DMS 273 (cell line): ENCODE results near the gene SUSD3.

Experiments used
- DNase-seq: peaks from one replicate; lab custom pipeline; 2025; ENCODE audit not compliant: unreplicated experiment; lab: John Stamatoyannopoulos, UW

Gene SUSD3

GRCh38 chr9:93051680-93052089, 6.8 kb upstream of the SUSD3 start:
- DNase-seq = no peak

- peak; percentile 23 for DNase-seq
Measured at GRCh38 chr9:93052791-93053540, 5.5 kb upstream of the SUSD3 start.

- peak; percentile 60 for DNase-seq
Measured at GRCh38 chr9:93053781-93054331, 4.6 kb upstream of the SUSD3 start.

GRCh38 chr9:93054758-93055704, 3.5 kb upstream of the SUSD3 start:
- peak; percentile 42 for DNase-seq

GRCh38 chr9:93057042-93057702, 1.3 kb upstream of the SUSD3 start:
- peak; percentile 32 for DNase-seq

- peak; percentile 23 for DNase-seq
Measured at GRCh38 chr9:93057703-93058354, 672 bp upstream of the SUSD3 start.

GRCh38 chr9:93059011-93059714, 662 bp downstream of the SUSD3 start:
- DNase-seq = peak; percentile 11

GRCh38 chr9:93059715-93060578, 1.4 kb downstream of the SUSD3 start:
- no peak for DNase-seq

- no peak for DNase-seq
Measured at GRCh38 chr9:93060746-93061259, 2.3 kb downstream of the SUSD3 start.

- no peak for DNase-seq
Measured at GRCh38 chr9:93061260-93061751, 2.8 kb downstream of the SUSD3 start.

- peak; percentile 72 for DNase-seq
Measured at GRCh38 chr9:93061791-93062763, 3.6 kb downstream of the SUSD3 start.

- DNase-seq = peak; percentile 31
Measured at GRCh38 chr9:93064392-93065134, 6.1 kb downstream of the SUSD3 start.

GRCh38 chr9:93065135-93065720, 6.7 kb downstream of the SUSD3 start:
- DNase-seq = peak; percentile 50

GRCh38 chr9:93066978-93067603, 8.6 kb downstream of the SUSD3 start:
- DNase-seq = no peak

- DNase-seq = no peak
Measured at GRCh38 chr9:93068956-93069355, 10.5 kb downstream of the SUSD3 start.

GRCh38 chr9:93071464-93071863, 13.0 kb downstream of the SUSD3 start:
- peak; percentile 71 for DNase-seq
